ENCODE results near the gene PNO1. TPM values are rescaled to one million over a fixed set of nuclear protein-coding genes. Genes with fewer than 3 reads are reported as not detected.

The PNO1 gene
- total and polyA plus RNA-seq, 2 experiments from 2014 or later = 34.6 to 43.7 TPM

DNA sequence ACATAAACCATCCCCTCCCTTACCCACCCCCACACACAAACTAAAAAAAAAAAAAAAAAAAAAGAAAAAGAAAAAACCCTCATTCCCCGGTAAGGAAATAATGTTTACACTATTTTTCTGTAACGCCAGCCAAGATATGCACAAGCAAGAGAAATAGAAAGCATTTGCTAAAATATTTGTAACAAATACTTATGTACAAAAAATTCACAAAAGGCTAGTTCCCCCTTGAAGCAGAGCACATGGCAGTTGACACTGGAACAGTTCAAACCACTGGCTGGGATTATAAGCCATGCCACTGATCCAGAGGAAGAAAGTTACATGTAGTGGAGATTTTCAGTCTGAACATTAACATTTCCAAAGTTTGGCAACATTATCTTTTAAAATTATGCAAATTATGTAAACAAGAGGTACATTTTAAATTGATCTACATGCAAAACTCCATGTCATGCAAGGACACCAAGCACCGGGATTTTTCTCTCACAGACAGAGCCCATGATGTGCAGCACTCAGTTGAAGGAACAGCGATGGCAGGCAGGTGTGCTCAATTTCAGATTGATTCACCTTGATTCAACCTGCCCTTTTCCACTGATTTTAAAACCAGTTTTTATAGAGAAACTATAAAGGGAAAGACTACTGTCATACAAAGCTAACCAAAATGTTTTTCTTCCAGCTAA is 21.4 kb downstream of the PNO1 start:
- Mint-ChIP-seq H3K9me3 (no peaks in the 10 kb centered on the region; the same call in 2 of the 3 replicates), H3K27ac (0 out of 2 replicates have a peak overlapping the region, but pooled peaks have one; percentile 46), H3K4me3 (no peak overlapping the region), H3K27me3 (ENCODE audit: insufficient read depth, low read depth, poor library complexity) (peaks cover 5% of the 10 kb centered on the region), H3K4me1 (peaks cover 9% of the 10 kb centered on the region; the same call in 2 of the 3 replicates), H3K36me3 (ENCODE audit: low read depth) (peaks cover 32% of the 10 kb centered on the region)
- no peak for ATAC-seq
- no peaks in the 10 kb centered on the region for H3K27me3 ChIP-seq (ENCODE audit: insufficient read depth)
- H4K20me1 ChIP-seq (replicated peaks; ENCODE audit: insufficient read depth) = peaks cover 14% of the 10 kb centered on the region
- no peaks in the 10 kb centered on the region for H3K9me2 ChIP-seq (ENCODE audit: insufficient read depth)
- H3K4me2 ChIP-seq = no peak overlapping the region
- H3K27ac ChIP-seq (ENCODE audit: low read depth) = no peak overlapping the region; the same call in 1 of the 2 replicates
- no peak for DNase-seq (ENCODE audit: low spot score)
- H3K79me2 ChIP-seq (replicated peaks; ENCODE audit: insufficient read depth) = no peaks in the 10 kb centered on the region
- H2AFZ ChIP-seq = no peak overlapping the region
- H3F3A ChIP-seq (replicated peaks; ENCODE audit: low read depth) = no peaks in the 10 kb centered on the region
- H3K36me3 ChIP-seq (ENCODE audit: insufficient read depth) = peaks cover 12% of the 10 kb centered on the region
- peaks cover 4% of the 10 kb centered on the region; the same call in 1 of the 2 replicates for H3K4me1 ChIP-seq (ENCODE audit: insufficient read depth)
- no peak overlapping the region for H3K4me3 ChIP-seq
- no peak for TF ChIP-seq CREB1 (CRISPR knock-in tag; IDR thresholded peaks at IDR 0.05; ENCODE audit: low read depth)
- no peak for TF ChIP-seq JUNB (IDR thresholded peaks at IDR 0.05; ENCODE audit: unreplicated experiment)
- TF ChIP-seq, protein P1, sequence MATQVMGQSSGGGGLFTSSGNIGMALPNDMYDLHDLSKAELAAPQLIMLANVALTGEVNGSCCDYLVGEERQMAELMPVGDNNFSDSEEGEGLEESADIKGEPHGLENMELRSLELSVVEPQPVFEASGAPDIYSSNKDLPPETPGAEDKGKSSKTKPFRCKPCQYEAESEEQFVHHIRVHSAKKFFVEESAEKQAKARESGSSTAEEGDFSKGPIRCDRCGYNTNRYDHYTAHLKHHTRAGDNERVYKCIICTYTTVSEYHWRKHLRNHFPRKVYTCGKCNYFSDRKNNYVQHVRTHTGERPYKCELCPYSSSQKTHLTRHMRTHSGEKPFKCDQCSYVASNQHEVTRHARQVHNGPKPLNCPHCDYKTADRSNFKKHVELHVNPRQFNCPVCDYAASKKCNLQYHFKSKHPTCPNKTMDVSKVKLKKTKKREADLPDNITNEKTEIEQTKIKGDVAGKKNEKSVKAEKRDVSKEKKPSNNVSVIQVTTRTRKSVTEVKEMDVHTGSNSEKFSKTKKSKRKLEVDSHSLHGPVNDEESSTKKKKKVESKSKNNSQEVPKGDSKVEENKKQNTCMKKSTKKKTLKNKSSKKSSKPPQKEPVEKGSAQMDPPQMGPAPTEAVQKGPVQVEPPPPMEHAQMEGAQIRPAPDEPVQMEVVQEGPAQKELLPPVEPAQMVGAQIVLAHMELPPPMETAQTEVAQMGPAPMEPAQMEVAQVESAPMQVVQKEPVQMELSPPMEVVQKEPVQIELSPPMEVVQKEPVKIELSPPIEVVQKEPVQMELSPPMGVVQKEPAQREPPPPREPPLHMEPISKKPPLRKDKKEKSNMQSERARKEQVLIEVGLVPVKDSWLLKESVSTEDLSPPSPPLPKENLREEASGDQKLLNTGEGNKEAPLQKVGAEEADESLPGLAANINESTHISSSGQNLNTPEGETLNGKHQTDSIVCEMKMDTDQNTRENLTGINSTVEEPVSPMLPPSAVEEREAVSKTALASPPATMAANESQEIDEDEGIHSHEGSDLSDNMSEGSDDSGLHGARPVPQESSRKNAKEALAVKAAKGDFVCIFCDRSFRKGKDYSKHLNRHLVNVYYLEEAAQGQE (IDR thresholded peaks at IDR 0.05; ENCODE audit: unreplicated experiment) = no peak
- no peak for TF ChIP-seq ZNF114 (CRISPR knock-in tag; IDR thresholded peaks at IDR 0.05)
- TF ChIP-seq POLR2AphosphoS5 (IDR thresholded peaks at IDR 0.05; ENCODE audit: low read depth) = no peak
- TF ChIP-seq NANOG (IDR thresholded peaks at IDR 0.05; ENCODE audit: borderline replicate concordance) = no peak
- TF ChIP-seq ZNF331 (CRISPR knock-in tag; IDR thresholded peaks at IDR 0.05; ENCODE audit: low read depth) = no peak
- TF ChIP-seq, protein P2, sequence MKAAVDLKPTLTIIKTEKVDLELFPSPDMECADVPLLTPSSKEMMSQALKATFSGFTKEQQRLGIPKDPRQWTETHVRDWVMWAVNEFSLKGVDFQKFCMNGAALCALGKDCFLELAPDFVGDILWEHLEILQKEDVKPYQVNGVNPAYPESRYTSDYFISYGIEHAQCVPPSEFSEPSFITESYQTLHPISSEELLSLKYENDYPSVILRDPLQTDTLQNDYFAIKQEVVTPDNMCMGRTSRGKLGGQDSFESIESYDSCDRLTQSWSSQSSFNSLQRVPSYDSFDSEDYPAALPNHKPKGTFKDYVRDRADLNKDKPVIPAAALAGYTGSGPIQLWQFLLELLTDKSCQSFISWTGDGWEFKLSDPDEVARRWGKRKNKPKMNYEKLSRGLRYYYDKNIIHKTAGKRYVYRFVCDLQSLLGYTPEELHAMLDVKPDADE (IDR thresholded peaks at IDR 0.05) = no peak
- no peak for TF ChIP-seq EZH2 (IDR thresholded peaks at IDR 0.05; ENCODE audit: low read depth, unreplicated experiment)
- TF ChIP-seq, protein P3, sequence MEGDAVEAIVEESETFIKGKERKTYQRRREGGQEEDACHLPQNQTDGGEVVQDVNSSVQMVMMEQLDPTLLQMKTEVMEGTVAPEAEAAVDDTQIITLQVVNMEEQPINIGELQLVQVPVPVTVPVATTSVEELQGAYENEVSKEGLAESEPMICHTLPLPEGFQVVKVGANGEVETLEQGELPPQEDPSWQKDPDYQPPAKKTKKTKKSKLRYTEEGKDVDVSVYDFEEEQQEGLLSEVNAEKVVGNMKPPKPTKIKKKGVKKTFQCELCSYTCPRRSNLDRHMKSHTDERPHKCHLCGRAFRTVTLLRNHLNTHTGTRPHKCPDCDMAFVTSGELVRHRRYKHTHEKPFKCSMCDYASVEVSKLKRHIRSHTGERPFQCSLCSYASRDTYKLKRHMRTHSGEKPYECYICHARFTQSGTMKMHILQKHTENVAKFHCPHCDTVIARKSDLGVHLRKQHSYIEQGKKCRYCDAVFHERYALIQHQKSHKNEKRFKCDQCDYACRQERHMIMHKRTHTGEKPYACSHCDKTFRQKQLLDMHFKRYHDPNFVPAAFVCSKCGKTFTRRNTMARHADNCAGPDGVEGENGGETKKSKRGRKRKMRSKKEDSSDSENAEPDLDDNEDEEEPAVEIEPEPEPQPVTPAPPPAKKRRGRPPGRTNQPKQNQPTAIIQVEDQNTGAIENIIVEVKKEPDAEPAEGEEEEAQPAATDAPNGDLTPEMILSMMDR (conservative IDR thresholded peaks at IDR 0.05; ENCODE audit: low read depth in 2 of 2) = no peak
- TF ChIP-seq STAT1 (IDR thresholded peaks at IDR 0.05; ENCODE audit: unreplicated experiment) = no peak
- no peak for TF ChIP-seq EZH2phosphoT487 (IDR thresholded peaks at IDR 0.05; ENCODE audit: unreplicated experiment)
